Adrenal gland (tissue), 5 donors: ENCODE measurements around the gene ADAM33.

Experiments used
- CTCF ChIP-seq, 6 experiments: fragments of 450-650 bp in 4 of 6; fragments of 200-600 bp in 2 of 6; sonication (generic) in 1 of 6; IDR thresholded peaks; 1 replicate in 5 of 6; 2 replicates in 1 of 6; pipeline versions ENCODE4 v1.5.1 to v1.8.0; 2016 to 2021; ENCODE audit warnings: antibody characterized with exemption in 6 of 6, mild to moderate bottlenecking in 2 of 6, moderate library complexity in 1 of 6
- POLR2A ChIP-seq, 2 donors: fragments of 450-650 bp; IDR thresholded peaks; one replicate each; pipeline ENCODE4 v1.6.1; 2017; ENCODE audit warnings: antibody characterized with exemption in 2 of 2, mild to moderate bottlenecking in 2 of 2, moderate library complexity in 1 of 2
- donor health status: DM: no; HTN: no; CAD: no.

- TF ChIP-seq CTCF (IDR thresholded peaks at IDR 0.05) (no peak), POLR2A (IDR thresholded peaks at IDR 0.05) (no peak)
Measured at GRCh38 chr20:3653921-3654320, 27.9 kb downstream of the ADAM33 start.
